A549 (cell line): ENCODE measurements around the gene UGT2B15. TPM values are rescaled to one million over a fixed set of nuclear protein-coding genes. Genes with fewer than 3 reads are reported as not detected.
"Not testable (repeated sequence)": the region's sequence is repeated elsewhere in the genome, so short reads cannot be mapped to it uniquely, and the experiment has no call there.

Experiments
- ATAC-seq, 2 experiments: fragments of 200-7000 bp in 1 of 2; fragments of >200 bp in 1 of 2; cut with Nextera tagmentation in 1 of 2; cut with Tn5 transposase in 1 of 2; 3 replicates each; pipeline versions ENCODE4 v1.8.0 to v1.9.1; 2018 to 2020; ENCODE audit warnings: mild to moderate bottlenecking in 1 of 2, moderate library complexity in 1 of 2
- CTCF ChIA-PET: fragments of 300-600 bp; sonication (Branson Sonifier 250); formaldehyde crosslinking; extraction: SDS; loops from one replicate; lab custom pipeline; 2021; ENCODE audit warnings: antibody characterized with exemption, inconsistent platforms; lab: Yijun Ruan, JAX
- POLR2A ChIA-PET: fragments of 350-600 bp; formaldehyde crosslinking; extraction: SDS; loops from one replicate; lab custom pipeline; 2021; ENCODE audit warnings: antibody characterized with exemption, inconsistent platforms; lab: Yijun Ruan, JAX
- DNase-seq, 2 experiments: peaks; one replicate each; pipeline versions ENCODE4 v3.0.0 to v3.0.0-alpha.2; 2011 to 2016; ENCODE audit warnings: low read depth in 1 of 2, low spot score in 1 of 2
- FAIRE-seq: peaks from 2 replicates; lab custom pipeline; 2011; peaks lifted over from hg19 to GRCh38; lab: Jason Lieb, UNC
- H3K27ac ChIP-seq, 2 experiments: fragments of >200 bp; sonication (Bioruptor Twin); formaldehyde crosslinking; 3 replicates each; pipeline ENCODE4 v1.5.1; 2016 to 2017
- H3K4me1 ChIP-seq: fragments of >200 bp; sonication (Bioruptor Twin); formaldehyde crosslinking; 3 replicates; pipeline ENCODE4 v1.6.1; 2016
- H3K4me2 ChIP-seq: fragments of >200 bp; sonication (Bioruptor Twin); formaldehyde crosslinking; 3 replicates; pipeline ENCODE4 v1.6.1; 2016
- H3K4me3 ChIP-seq: fragments of >200 bp; sonication (Bioruptor Twin); formaldehyde crosslinking; 3 replicates; pipeline ENCODE4 v1.5.1; 2016
- H3K9me3 ChIP-seq: fragments of >200 bp; sonication (Bioruptor Twin); formaldehyde crosslinking; 3 replicates; pipeline ENCODE4 v1.6.1; 2016
- CBX8 ChIP-seq: fragments of 200-600 bp; sonication (generic); IDR thresholded peaks from 2 replicates; pipeline ENCODE4 v1.6.1; 2016
- CEBPB ChIP-seq, 2 experiments: fragments of >200 bp in 1 of 2; sonication (Bioruptor Twin) in 1 of 2; formaldehyde crosslinking in 1 of 2; IDR thresholded peaks; 2 replicates each; pipeline ENCODE4 v1.6.1; 2012 to 2016
- CHD4 ChIP-seq: fragments of 200-600 bp; sonication (generic); IDR thresholded peaks from 2 replicates; pipeline ENCODE4 v1.6.1; 2016; ENCODE audit warnings: antibody characterized with exemption, mild to moderate bottlenecking, borderline replicate concordance
- EHMT2 ChIP-seq: fragments of 200-600 bp; sonication (generic); IDR thresholded peaks from 2 replicates; pipeline ENCODE4 v1.6.1; 2016; ENCODE audit warnings: antibody characterized with exemption, low read depth, mild to moderate bottlenecking, moderate library complexity
- EP300 ChIP-seq, 2 experiments: fragments of >200 bp; sonication (Bioruptor Twin); formaldehyde crosslinking; IDR thresholded peaks; 2 replicates in 1 of 2; 3 replicates in 1 of 2; pipeline ENCODE4 v1.6.1; 2016 to 2017
- FOSL2 ChIP-seq, 2 experiments: fragments of 450-650 bp in 1 of 2; fragments of >200 bp in 1 of 2; sonication (Bioruptor Twin) in 1 of 2; formaldehyde crosslinking; IDR thresholded peaks; 2 replicates each; pipeline versions ENCODE4 v1.5.0 to v1.6.1; 2016 to 2020; ENCODE audit warnings: mild to moderate bottlenecking in 1 of 2, moderate library complexity in 1 of 2
- GATA3 ChIP-seq: IDR thresholded peaks from 2 replicates; pipeline ENCODE4 v1.6.1; 2012; ENCODE audit warnings: borderline replicate concordance
- HOXB5 ChIP-seq: fragments of 250-450 bp; sonication (Bioruptor Pico); IDR thresholded peaks from 2 replicates; pipeline ENCODE4 v1.5.0; 2020; ENCODE audit warnings: mild to moderate bottlenecking, moderate library complexity
- KDM1A ChIP-seq: fragments of 200-600 bp; sonication (generic); IDR thresholded peaks from 2 replicates; pipeline ENCODE4 v1.6.1; 2016; ENCODE audit warnings: low read depth, mild to moderate bottlenecking
- NFE2L2 ChIP-seq: fragments of 150-350 bp; conservative IDR thresholded peaks from 2 replicates; pipeline ENCODE4 v1.6.1; 2014; ENCODE audit warnings: low read length
- PHF8 ChIP-seq: fragments of 200-600 bp; sonication (generic); IDR thresholded peaks from 2 replicates; pipeline ENCODE4 v1.6.1; 2016; ENCODE audit warnings: low read depth, mild to moderate bottlenecking, antibody characterized with exemption, moderate library complexity, borderline replicate concordance
- RFX5 ChIP-seq: fragments of 450-650 bp; IDR thresholded peaks from 2 replicates; pipeline ENCODE4 v1.7.1; 2014; ENCODE audit warnings: antibody characterized with exemption, mild to moderate bottlenecking, moderate library complexity
- TFCP2L1 ChIP-seq: fragments of 250-450 bp; sonication (Bioruptor Pico); IDR thresholded peaks from 2 replicates; pipeline ENCODE4 v1.5.0; 2021; ENCODE audit warnings: mild to moderate bottlenecking
- ZNF302 ChIP-seq: fragments of 250-450 bp; sonication (Bioruptor Pico); IDR thresholded peaks from 2 replicates; pipeline ENCODE4 v1.9.0; 2021; ENCODE audit warnings: inconsistent platforms, mild to moderate bottlenecking, moderate library complexity
- whole genome bisulfite sequencing: methylation state at CpG from one replicate; pipeline ENCODE4 v1.1.6; 2017; ENCODE audit errors: missing lambda C conversion rate; 5-methylcytosine and 5-hydroxymethylcytosine counted together
- polyA plus RNA-seq, 4 experiments: library from polyadenylated mRNA; depleted of rRNA in 3 of 4; stranded (reverse); fragments of >200 nt; fragmentation: RNase III in 1 of 4; extraction: RNeasy Plus Mini Kit Qiagen cat#74134 plus additional on column Dnase treatment in 1 of 4; gene quantifications; 2 replicates in 3 of 4; 3 replicates in 1 of 4; pipeline ENCODE4 v1.2.3, GENCODE V29; 2011 to 2017
- TF ChIP-seq, protein P1 (sequence below): fragments of >200 bp; sonication (Bioruptor Twin); formaldehyde crosslinking; IDR thresholded peaks from 2 replicates; pipeline ENCODE4 v1.6.1; 2016
- TF ChIP-seq, protein P2 (sequence below): IDR thresholded peaks from 2 replicates; pipeline ENCODE4 v1.6.1; 2012; ENCODE audit warnings: low read depth, borderline replicate concordance
- TF ChIP-seq, protein P3 (sequence below): fragments of 150-350 bp; IDR thresholded peaks from 2 replicates; pipeline ENCODE4 v1.6.1; 2014; ENCODE audit warnings: low read depth, mild to moderate bottlenecking, low read length
- TF ChIP-seq, protein P4 (sequence below): fragments of 250-450 bp; sonication (Bioruptor Pico); IDR thresholded peaks from 2 replicates; pipeline ENCODE4 v1.5.0; 2020; ENCODE audit warnings: low read depth, mild to moderate bottlenecking, moderate library complexity
- TF ChIP-seq, protein P5 (sequence below): IDR thresholded peaks from 2 replicates; pipeline ENCODE4 v1.6.1; 2012

The UGT2B15 gene
- polyA plus RNA-seq, 2 of the 4 experiments (the other 2 are of a cell fraction): 0.08 to 0.80 TPM

DNA sequence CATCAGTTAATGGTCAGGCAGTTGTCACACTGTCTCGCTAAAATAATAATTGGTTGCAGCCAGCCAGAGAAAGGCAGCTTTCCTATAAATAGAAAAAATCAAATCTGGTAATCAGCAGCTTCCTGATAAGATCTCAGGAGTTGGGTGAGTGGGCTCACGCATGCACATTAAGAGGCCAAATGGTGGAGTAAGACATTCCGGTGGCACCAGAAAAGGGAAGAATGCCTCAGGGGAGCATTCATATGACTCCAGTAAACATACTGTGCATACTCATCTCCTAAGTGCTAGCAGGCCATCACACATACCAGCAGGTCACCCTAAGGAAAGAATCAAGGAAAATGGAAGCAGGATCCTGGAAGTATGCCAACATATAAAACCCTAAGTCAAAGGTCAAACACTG is 40.1 kb downstream of the UGT2B15 start:
- Histone ChIP-seq H3K4me2 (no peak overlapping the region), H3K9me3 (no peaks in the 10 kb centered on the region), H3K27ac (no peak overlapping the region), H3K4me3 (no peak overlapping the region), H3K4me1 (no peaks in the 10 kb centered on the region)
- FAIRE-seq (no peak), ATAC-seq (no peak), DNase-seq (no peak)
- POLR2A ChIA-PET: no interaction called here
- TF ChIP-seq NFE2L2: no peak
- CTCF ChIA-PET: no interaction called here
- WGBS: 85% methylated on average over 3 of the region's 3 CpGs

DNA sequence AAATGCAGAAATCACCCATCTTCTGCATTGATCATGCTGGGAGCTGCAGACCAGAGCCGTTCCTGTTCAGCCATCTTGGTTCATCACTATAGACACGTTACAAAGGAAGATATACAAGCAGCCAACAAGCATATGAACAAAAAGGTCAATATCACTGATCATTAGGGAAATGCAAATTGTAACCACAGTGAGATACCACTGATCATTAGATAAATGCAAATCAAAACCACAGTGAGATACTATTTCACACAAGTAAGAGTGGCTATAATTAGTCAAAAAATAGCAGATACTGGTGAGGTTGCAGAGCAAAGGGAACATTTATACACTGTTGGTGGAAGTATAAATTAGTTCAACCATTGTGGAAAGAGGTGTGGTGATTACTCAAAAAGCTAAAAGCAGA is 47.7 kb downstream of the UGT2B15 start:
- H3K27ac ChIP-seq, DNase-seq, H3K9me3 ChIP-seq, CTCF ChIA-PET, H3K4me1 ChIP-seq, POLR2A ChIA-PET, ATAC-seq, FAIRE-seq, H3K4me3 ChIP-seq, H3K4me2 ChIP-seq: not testable (repeated sequence)
- WGBS: 92% methylated on average over 2 of the region's 2 CpGs

DNA sequence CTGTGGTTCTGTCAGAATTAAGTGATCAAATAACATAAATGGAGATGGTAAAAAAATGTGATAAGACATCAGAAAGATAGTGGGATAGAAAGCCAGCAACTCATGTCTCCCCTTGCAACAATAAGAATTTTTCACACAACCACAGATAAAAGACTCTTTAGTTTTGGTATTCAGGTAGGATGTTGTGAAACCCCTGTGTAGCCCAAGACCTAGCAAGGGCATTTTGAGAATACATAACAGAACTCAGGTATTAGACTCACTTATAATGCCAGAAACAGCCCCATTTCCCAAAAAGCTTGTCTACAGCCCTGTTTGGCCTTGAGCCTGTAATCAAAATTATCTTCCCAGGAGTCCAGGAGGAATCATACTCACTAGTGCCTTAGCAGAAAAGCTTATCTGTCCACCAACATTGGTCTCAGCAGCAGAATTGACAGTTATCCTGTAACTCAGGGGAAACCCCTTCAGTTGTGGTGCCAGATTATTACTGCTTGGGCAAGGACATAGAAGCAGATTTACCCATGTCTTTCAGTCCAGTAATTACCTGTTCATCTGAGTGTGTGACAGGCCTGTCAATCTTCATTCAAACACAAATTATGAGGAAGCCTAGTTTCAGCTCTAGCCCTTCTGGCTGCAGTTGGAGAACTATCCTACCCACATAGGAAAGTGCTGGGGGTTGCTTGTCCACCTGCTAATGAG is 53.3 kb downstream of the UGT2B15 start:
- ATAC-seq (no peak), FAIRE-seq (no peak), DNase-seq (no peak)
- CTCF ChIA-PET: no interaction called here
- no peak overlapping the region for H3K4me2 ChIP-seq
- H3K27ac ChIP-seq: no peak overlapping the region
- no peaks in the 10 kb centered on the region for H3K9me3 ChIP-seq
- no peaks in the 10 kb centered on the region for H3K4me1 ChIP-seq
- POLR2A ChIA-PET: no interaction called here
- TF ChIP-seq, protein P1, sequence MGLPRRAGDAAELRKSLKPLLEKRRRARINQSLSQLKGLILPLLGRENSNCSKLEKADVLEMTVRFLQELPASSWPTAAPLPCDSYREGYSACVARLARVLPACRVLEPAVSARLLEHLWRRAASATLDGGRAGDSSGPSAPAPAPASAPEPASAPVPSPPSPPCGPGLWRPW: no peak
- TF ChIP-seq PHF8 (no peak), TFCP2L1 (CRISPR knock-in tag) (no peak), ZNF302 (CRISPR knock-in tag) (no peak), NFE2L2 (no peak), KDM1A (no peak), RFX5 (no peak), CBX8 (no peak), EP300 (IDR thresholded peaks at IDR 0.05) (no peak), FOSL2 (IDR thresholded peaks at IDR 0.05) (no peak), FOSL2 (CRISPR knock-in tag; IDR thresholded peaks at IDR 0.05) (no peak), CEBPB (IDR thresholded peaks at IDR 0.05) (no peak), HOXB5 (CRISPR knock-in tag) (no peak), GATA3 (no peak), EHMT2 (no peak), CHD4 (no peak)
- TF ChIP-seq, protein P2, sequence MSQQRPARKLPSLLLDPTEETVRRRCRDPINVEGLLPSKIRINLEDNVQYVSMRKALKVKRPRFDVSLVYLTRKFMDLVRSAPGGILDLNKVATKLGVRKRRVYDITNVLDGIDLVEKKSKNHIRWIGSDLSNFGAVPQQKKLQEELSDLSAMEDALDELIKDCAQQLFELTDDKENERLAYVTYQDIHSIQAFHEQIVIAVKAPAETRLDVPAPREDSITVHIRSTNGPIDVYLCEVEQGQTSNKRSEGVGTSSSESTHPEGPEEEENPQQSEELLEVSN: no peak
- TF ChIP-seq, protein P3, sequence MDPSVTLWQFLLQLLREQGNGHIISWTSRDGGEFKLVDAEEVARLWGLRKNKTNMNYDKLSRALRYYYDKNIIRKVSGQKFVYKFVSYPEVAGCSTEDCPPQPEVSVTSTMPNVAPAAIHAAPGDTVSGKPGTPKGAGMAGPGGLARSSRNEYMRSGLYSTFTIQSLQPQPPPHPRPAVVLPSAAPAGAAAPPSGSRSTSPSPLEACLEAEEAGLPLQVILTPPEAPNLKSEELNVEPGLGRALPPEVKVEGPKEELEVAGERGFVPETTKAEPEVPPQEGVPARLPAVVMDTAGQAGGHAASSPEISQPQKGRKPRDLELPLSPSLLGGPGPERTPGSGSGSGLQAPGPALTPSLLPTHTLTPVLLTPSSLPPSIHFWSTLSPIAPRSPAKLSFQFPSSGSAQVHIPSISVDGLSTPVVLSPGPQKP: no peak
- TF ChIP-seq, protein P4, sequence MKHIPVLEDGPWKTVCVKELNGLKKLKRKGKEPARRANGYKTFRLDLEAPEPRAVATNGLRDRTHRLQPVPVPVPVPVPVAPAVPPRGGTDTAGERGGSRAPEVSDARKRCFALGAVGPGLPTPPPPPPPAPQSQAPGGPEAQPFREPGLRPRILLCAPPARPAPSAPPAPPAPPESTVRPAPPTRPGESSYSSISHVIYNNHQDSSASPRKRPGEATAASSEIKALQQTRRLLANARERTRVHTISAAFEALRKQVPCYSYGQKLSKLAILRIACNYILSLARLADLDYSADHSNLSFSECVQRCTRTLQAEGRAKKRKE (CRISPR knock-in tag): no peak
- TF ChIP-seq, protein P5, sequence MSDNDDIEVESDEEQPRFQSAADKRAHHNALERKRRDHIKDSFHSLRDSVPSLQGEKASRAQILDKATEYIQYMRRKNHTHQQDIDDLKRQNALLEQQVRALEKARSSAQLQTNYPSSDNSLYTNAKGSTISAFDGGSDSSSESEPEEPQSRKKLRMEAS: no peak
- H3K4me3 ChIP-seq: no peak overlapping the region
